ENCODE data around the gene ABHD8.

Gene ABHD8

DNA sequence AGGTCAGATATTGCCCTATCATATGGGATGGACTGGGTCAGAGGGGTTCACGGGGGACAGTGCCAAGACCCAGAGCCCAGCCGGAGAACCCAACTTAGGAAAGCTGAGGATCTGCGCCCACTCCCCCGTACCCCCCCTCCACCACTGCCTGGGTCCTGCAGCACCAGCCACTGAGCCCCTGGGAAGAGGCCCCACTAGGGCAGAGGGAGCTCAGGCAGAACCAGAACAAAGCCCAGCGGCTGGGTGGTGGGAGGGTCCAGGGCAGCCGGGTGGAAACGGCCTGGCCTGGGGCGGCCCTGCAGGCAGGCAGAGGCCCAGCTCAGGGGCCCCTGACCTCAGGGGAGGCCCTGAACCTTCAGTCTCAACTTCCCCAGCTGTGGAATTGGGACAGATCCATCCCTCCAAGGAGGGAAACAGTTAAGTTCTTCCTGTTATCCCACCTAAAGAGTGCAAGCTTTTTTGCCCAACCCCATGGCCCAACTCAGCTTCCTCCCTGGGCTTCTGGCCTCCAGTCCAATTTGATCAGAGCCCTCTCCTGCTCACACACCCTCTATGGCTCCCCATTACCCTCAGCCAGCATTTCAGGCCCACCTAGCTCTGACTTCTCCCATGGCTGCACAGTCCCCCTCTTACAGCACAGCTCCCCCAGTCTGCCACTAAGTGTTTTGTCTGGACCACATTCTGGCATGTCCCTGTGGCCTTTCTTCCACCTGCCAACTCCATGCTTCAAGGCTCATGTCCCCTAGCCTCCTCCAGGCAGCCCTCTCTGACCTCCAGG is 60.6 kb downstream of the ABHD8 start:
- no peak for DNase-seq (ENCODE audit: low read depth in 2 of 2)
